BLaER1 (cell line): ENCODE data around the gene FBH1.

Experiments
- H3K27ac ChIP-seq: shearing (Covaris generic); formaldehyde crosslinking; 2 replicates; pipeline ENCODE4 v1.8.1; 2022
- H3K27me3 ChIP-seq: shearing (Covaris generic); formaldehyde crosslinking; 2 replicates; pipeline ENCODE4 v1.8.1; 2022
- H3K36me3 ChIP-seq: shearing (Covaris generic); formaldehyde crosslinking; 2 replicates; pipeline ENCODE4 v1.8.1; 2022
- H3K4me1 ChIP-seq: shearing (Covaris generic); formaldehyde crosslinking; 2 replicates; pipeline ENCODE4 v1.8.1; 2022
- H3K4me2 ChIP-seq: shearing (Covaris generic); formaldehyde crosslinking; 2 replicates; pipeline ENCODE4 v1.8.1; 2022
- H3K4me3 ChIP-seq: shearing (Covaris generic); formaldehyde crosslinking; 2 replicates; pipeline ENCODE4 v1.8.1; 2022
- H3K9ac ChIP-seq: shearing (Covaris generic); formaldehyde crosslinking; 2 replicates; pipeline ENCODE4 v1.8.1; 2022
- H3K9me3 ChIP-seq: shearing (Covaris generic); formaldehyde crosslinking; 2 replicates; pipeline ENCODE4 v1.8.1; 2022
- H4K20me1 ChIP-seq: shearing (Covaris generic); formaldehyde crosslinking; 2 replicates; pipeline ENCODE4 v1.8.1; 2022
- Cebpa-rat ChIP-seq: shearing (Covaris generic); IDR thresholded peaks from 2 replicates; pipeline ENCODE4 v1.8.1; 2022

Gene FBH1

DNA sequence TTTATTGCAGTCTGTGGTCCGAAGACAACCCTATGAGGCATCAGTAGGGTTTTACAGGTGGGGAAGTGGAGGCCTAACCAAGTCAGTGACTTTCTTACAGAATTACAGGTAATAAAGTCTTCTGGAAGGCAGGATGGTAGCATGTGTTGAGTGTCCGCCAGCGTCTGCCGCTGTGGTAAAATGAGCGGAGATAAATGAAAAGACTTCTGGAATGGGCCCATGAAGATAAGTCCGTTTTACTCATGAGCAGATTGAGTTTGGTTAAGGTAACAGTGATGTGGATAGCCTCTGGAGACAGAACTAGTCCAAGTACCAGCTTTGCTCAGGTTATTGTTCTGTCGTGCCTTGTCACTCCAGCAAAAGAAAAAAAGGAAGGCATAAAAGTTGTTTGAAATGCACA is 966 bp downstream of the FBH1 start:
- Histone ChIP-seq H3K9ac (peak overlapping the region; percentile 93), H3K27me3 (no peaks in the 10 kb centered on the region), H3K27ac (peak overlapping the region; percentile 82), H3K4me2 (peak overlapping the region; percentile 98), H3K9me3 (no peaks in the 10 kb centered on the region), H3K36me3 (peaks cover 43% of the 10 kb centered on the region), H3K4me1 (peaks cover 44% of the 10 kb centered on the region), H4K20me1 (peaks cover 68% of the 10 kb centered on the region), H3K4me3 (peak overlapping the region; percentile 97)
- no peak for TF ChIP-seq Cebpa-rat

- Histone ChIP-seq H3K4me3 (no peak overlapping the region), H3K27me3 (no peaks in the 10 kb centered on the region), H3K27ac (no peak overlapping the region), H3K9ac (no peak overlapping the region), H3K4me2 (peak overlapping the region; percentile 98), H3K4me1 (peaks cover 43% of the 10 kb centered on the region), H4K20me1 (peaks cover 68% of the 10 kb centered on the region), H3K9me3 (no peaks in the 10 kb centered on the region), H3K36me3 (peaks cover 46% of the 10 kb centered on the region)
- TF ChIP-seq Cebpa-rat, result no peak
These were observed 2.0 kb downstream of the FBH1 start for GRCh38 chr10:5892007-5892406.

DNA sequence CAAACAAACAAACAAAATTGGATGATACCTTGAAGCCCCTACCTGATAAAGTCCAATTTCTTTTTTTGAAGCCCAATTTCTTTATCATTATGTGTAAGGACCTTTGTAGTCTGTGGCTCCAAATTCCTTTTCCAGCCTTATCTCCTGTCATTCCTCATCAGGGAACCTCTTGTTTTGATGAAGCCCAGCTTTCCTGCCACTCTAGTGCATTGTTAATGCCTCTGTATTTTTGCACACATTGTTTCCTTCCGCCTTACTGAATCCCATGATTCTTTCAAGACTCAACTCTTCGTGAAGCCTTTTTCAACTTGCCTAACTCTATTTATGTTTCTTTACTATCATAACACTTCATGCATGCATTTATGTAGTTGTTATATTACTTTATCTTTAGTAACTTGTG is 3.3 kb downstream of the FBH1 start:
- H3K9ac ChIP-seq, result no peak overlapping the region
- no peaks in the 10 kb centered on the region for H3K27me3 ChIP-seq
- no peak for TF ChIP-seq Cebpa-rat
- no peak overlapping the region for H3K27ac ChIP-seq
- H3K4me2 ChIP-seq, result no peak overlapping the region
- peaks cover 61% of the 10 kb centered on the region for H4K20me1 ChIP-seq
- peaks cover 12% of the 10 kb centered on the region for H3K9me3 ChIP-seq
- H3K36me3 ChIP-seq, result peaks cover 56% of the 10 kb centered on the region
- no peak overlapping the region for H3K4me3 ChIP-seq
- peaks cover 31% of the 10 kb centered on the region for H3K4me1 ChIP-seq

DNA sequence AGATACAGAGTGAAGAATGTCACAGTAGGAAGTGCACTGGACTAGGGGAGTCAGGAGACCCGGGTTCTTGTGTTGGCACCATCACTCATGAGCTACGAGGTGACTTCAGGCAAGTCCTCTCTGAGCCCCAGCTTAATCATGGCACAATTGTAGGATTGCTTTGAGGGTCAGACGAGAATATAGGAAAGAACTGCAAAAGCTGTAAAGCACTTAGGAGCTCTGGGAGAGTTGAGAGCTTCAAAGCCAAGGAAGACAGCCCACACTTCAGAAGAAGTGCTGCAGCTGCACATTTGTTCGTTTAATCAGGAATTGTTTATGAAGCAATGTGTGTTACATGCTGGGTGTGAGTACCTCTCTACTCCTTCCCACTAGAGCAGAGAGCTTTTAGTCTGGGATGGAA is 4.4 kb downstream of the FBH1 start:
- H3K4me1 ChIP-seq, result peaks cover 26% of the 10 kb centered on the region
- no peak overlapping the region for H3K27ac ChIP-seq
- H3K9me3 ChIP-seq, result peaks cover 12% of the 10 kb centered on the region
- peaks cover 59% of the 10 kb centered on the region for H4K20me1 ChIP-seq
- no peak overlapping the region for H3K4me2 ChIP-seq
- no peak overlapping the region for H3K4me3 ChIP-seq
- H3K27me3 ChIP-seq, result no peaks in the 10 kb centered on the region
- no peak overlapping the region for H3K9ac ChIP-seq
- H3K36me3 ChIP-seq, result peaks cover 64% of the 10 kb centered on the region
- no peak for TF ChIP-seq Cebpa-rat

DNA sequence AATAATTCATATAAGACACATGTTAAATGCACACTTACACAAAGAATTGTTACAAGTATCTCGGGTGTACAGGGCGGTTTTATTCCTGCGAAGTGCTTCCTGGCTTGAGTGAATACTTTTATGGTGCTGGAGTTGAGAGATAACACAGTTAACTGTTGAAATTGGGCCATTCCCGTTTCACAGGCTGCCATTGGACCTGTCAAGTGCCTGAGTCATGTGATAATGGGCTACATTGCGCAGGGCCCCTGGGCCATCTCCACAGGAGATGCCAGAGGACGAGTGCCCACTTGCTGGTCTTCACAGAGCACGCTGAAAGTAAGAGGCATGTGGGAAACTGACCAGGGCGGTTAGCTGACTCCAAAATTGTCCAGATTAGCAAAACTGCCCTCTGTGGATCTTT is 4.8 kb downstream of the FBH1 start:
- Histone ChIP-seq H3K4me2 (no peak overlapping the region), H3K4me3 (no peak overlapping the region), H3K36me3 (peaks cover 65% of the 10 kb centered on the region), H3K9me3 (peaks cover 12% of the 10 kb centered on the region), H3K9ac (no peak overlapping the region), H3K4me1 (peaks cover 26% of the 10 kb centered on the region), H4K20me1 (peaks cover 64% of the 10 kb centered on the region), H3K27me3 (no peaks in the 10 kb centered on the region), H3K27ac (no peak overlapping the region)
- TF ChIP-seq Cebpa-rat, result no peak

DNA sequence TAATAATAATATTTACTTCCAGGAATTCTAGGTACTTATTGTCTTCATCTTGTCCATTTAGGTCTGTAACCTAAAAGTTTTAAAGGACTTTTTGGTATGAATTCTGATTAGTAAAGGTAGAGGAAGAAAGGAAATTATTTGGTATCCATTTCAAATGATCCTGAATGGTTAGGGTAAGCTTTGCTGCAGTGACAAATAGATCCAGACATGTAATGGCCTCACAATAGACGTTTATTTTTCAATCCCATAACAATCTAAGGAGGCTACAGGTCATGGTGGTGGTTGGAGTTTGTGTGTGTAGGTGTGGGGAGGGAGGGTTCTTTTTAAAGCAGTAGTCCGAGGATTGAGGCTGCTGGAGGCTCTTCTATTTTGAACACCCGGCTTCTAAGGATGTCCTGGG is 5.3 kb downstream of the FBH1 start:
- H3K4me3 ChIP-seq, result no peak overlapping the region
- H3K27ac ChIP-seq, result no peak overlapping the region
- H4K20me1 ChIP-seq, result peaks cover 68% of the 10 kb centered on the region
- peaks cover 26% of the 10 kb centered on the region for H3K4me1 ChIP-seq
- no peaks in the 10 kb centered on the region for H3K27me3 ChIP-seq
- no peak for TF ChIP-seq Cebpa-rat
- peak overlapping the region; percentile 8; the same call in 1 of the 2 replicates for H3K4me2 ChIP-seq
- H3K36me3 ChIP-seq, result peaks cover 70% of the 10 kb centered on the region
- H3K9ac ChIP-seq, result no peak overlapping the region
- peaks cover 12% of the 10 kb centered on the region for H3K9me3 ChIP-seq

DNA sequence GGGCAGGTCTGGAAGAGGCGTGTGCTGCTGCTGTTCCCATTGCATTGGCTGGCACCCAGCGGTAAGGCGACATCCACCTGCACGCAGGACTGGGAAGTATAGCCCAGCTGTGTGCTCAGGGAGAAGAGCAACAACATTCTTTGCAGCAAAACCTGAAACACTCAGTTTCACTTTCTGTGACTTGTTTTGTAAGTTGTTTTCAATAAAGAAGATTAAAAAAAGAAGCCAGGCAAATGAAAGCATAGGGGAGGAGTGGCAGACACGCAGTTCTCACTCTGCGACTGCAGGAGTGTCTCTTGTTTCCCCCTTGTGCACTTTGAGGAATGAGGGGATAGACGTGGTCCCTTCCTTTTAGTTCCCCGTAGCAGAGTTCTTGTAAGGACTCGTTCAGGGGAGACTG is 5.8 kb downstream of the FBH1 start:
- peaks cover 23% of the 10 kb centered on the region for H3K4me1 ChIP-seq
- no peak for TF ChIP-seq Cebpa-rat
- no peak overlapping the region for H3K27ac ChIP-seq
- no peaks in the 10 kb centered on the region for H3K27me3 ChIP-seq
- peak overlapping the region; percentile 8; the same call in 1 of the 2 replicates for H3K4me2 ChIP-seq
- peaks cover 64% of the 10 kb centered on the region for H4K20me1 ChIP-seq
- H3K36me3 ChIP-seq, result peaks cover 72% of the 10 kb centered on the region
- H3K9me3 ChIP-seq, result peaks cover 12% of the 10 kb centered on the region
- no peak overlapping the region for H3K9ac ChIP-seq
- H3K4me3 ChIP-seq, result no peak overlapping the region

DNA sequence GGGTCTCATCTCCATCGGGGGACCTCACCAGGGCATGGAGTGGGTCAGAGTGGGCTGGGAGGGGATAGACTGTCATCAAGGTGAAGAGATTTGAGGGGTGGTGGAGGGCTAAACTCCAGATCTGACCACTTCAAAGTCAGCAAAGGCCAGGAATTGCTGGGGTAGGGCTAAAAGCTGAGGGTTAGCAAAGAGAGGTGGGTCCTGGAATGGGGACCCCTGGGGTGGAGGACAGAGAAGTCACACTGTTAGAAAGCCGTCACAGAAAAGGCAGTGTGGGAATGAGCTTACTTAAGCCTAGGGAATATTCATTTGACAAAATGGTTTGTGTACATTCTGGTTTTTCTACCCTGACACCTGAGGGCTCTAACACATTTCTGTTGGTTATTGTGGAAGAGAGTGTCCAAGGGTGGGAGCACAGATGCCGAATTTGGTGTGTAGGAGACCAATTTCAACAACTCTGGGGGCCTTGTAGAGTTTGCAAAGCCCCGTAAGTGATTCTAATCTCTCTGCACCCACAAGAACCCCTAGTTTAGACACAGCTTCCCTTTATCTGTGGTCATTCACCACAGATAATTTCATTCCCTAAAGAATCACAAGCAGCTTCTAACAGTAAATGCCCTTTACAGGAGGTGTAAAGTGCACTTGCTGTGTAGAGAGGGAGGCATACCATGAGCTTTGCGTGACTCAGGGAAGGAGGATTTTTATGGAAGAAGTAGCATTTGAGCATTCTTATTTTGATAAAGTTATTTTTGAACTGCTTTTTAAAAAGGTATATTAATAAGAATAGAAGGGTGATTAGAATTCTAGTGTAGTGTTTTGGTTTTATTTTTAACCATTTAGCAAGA is 6.4 kb downstream of the FBH1 start:
- no peak for TF ChIP-seq Cebpa-rat
- no peak overlapping the region for H3K9ac ChIP-seq
- no peak overlapping the region for H3K4me3 ChIP-seq
- peaks cover 78% of the 10 kb centered on the region for H3K36me3 ChIP-seq
- peaks cover 58% of the 10 kb centered on the region for H4K20me1 ChIP-seq
- no peaks in the 10 kb centered on the region for H3K27me3 ChIP-seq
- no peak overlapping the region for H3K4me2 ChIP-seq
- peaks cover 17% of the 10 kb centered on the region for H3K4me1 ChIP-seq
- H3K9me3 ChIP-seq, result peaks cover 12% of the 10 kb centered on the region
- H3K27ac ChIP-seq, result no peak overlapping the region

DNA sequence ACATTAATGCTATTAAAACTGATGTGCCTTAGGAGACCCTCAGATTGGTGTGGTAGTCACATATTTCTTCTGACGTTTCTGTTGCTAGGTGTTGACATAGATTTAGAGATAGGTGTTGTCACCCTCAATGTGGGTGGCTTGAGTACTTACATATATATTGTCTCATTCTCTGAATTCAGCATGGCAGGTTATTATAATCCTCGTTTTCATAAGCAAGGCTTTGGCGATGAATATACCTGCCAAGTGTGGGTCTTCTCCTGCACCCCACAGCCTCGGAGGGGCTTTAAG is 7.0 kb downstream of the FBH1 start:
- peaks cover 83% of the 10 kb centered on the region for H3K36me3 ChIP-seq
- H4K20me1 ChIP-seq, result peaks cover 53% of the 10 kb centered on the region
- H3K4me1 ChIP-seq, result peaks cover 11% of the 10 kb centered on the region
- TF ChIP-seq Cebpa-rat, result no peak
- no peak overlapping the region for H3K9ac ChIP-seq
- H3K27ac ChIP-seq, result no peak overlapping the region
- H3K4me3 ChIP-seq, result no peak overlapping the region
- no peak overlapping the region for H3K4me2 ChIP-seq
- no peaks in the 10 kb centered on the region for H3K27me3 ChIP-seq
- H3K9me3 ChIP-seq, result peaks cover 12% of the 10 kb centered on the region

- Histone ChIP-seq H3K27me3 (no peaks in the 10 kb centered on the region), H3K9ac (no peak overlapping the region), H3K9me3 (peaks cover 12% of the 10 kb centered on the region), H3K4me1 (peaks cover 9% of the 10 kb centered on the region; the same call in 1 of the 2 replicates), H3K4me3 (no peak overlapping the region), H3K27ac (no peak overlapping the region), H3K36me3 (peaks cover 84% of the 10 kb centered on the region), H4K20me1 (peaks cover 47% of the 10 kb centered on the region), H3K4me2 (no peak overlapping the region)
- TF ChIP-seq Cebpa-rat, result no peak
These were observed 7.5 kb downstream of the FBH1 start for GRCh38 chr10:5897504-5897903.
